SKM-1 treated with dmso at 0.1 percent for 144 hours (cell line): ENCODE results near the gene DPEP2NB.

Experiments used
- DNase-seq: peaks from one replicate; lab custom pipeline; 2025; ENCODE audit not compliant: unreplicated experiment; lab: John Stamatoyannopoulos, UW

Gene DPEP2NB

DNA sequence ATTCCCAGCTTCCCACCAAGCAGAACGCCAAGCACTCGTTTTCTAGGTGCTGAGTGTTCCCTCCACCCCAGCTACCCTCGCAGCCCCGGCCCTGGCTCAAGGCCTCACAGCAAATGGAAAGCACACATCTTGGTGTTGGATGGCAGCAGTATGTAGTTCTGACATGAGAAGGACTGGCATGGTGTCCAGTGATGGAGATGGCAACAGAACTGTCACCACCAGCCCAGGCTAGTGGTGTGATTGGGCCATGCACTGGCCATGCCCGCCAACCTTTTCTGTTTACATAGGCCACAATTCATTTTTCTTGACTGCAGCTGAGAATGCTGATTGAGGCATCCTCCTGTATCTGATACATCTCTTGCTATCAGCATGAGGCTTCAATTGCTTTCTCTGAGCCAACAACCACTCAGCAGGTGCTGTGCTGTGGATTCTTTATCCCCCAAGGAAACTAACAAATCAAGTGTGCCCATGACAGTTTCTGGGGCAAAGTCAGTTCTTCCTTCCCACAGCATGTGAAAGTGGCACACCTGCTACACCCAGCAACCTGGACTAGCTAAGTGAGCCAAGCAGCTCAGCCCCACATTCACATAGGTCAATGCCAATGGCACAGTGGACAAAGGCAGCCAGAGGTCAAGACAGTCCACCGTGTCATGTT lies 51.1 kb downstream of the DPEP2NB start:
- no peak for DNase-seq

DNA sequence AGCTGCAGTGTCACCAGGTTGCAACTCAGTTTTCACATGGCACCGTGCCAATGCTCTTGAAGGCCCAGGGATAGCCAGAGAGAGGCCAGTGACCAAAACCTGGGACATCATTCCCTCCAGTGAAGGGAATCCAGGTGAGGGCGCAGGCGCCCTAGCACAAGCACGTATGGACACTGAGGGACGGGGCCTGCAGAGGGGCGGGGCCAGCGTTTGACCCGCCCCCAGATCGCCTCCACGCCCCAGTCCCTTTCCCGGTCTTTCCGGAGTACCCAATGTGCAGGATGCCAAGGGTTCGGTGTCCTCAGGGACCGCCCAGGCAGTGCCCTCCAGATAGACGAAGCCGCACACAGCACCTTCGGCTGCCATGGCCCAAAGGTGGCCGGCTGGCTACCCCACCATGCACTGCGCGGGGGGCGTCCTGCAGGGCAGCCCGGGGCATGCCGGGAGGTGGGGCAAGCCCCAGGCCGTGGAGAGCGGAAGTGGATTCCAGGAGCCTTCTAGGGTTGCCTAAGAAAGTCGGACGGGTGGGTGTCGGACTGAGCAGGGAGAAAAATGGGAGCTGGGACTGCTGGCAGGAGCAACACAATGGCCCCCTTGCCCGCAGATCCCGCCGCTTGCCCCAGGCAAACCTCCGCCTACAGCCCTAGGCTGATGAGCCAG lies 51.9 kb downstream of the DPEP2NB start:
- no peak for DNase-seq
